ENCODE measurements around the gene CNTN5.

Gene CNTN5

DNA sequence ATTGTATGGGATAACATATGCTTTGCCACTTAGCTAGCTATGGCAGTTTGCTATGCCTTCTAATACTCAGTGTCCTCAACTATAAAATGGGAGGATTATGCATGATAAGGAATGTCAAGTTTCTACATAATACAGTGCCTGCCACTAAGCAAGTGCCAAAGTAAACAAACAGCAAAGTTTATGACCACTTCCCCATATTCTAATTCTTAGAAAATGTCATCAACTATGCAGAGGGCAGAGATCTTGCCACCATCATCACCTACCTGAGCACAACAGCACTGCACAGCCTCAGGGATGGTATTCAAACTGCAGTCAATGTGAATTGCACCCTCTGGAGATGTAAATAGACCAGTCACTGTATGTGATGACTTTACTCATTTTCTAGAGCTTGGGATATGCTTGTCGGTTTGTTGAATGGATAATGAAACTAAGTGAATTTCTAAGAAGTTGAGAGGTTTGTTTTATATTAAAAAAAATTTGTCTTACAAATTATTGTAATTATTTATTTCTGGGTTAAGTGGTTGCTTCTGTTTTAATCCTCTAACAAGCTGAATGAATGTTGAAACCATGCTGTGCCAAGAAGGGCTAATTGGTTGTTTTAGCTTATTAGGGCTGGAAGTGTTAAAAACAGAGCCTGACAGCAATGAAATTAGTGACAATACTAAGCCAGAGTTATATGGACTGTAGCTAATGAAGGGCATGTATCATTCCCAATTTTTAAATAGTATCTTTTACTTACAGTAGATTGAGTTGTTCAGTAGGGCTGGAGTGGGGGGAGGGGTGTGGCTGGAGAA, 398.4 kb downstream of the CNTN5 start:
- no peak for DNase-seq

GRCh38 chr11:99419991-99420390, 399.2 kb downstream of the CNTN5 start:
- no peak for DNase-seq

DNA sequence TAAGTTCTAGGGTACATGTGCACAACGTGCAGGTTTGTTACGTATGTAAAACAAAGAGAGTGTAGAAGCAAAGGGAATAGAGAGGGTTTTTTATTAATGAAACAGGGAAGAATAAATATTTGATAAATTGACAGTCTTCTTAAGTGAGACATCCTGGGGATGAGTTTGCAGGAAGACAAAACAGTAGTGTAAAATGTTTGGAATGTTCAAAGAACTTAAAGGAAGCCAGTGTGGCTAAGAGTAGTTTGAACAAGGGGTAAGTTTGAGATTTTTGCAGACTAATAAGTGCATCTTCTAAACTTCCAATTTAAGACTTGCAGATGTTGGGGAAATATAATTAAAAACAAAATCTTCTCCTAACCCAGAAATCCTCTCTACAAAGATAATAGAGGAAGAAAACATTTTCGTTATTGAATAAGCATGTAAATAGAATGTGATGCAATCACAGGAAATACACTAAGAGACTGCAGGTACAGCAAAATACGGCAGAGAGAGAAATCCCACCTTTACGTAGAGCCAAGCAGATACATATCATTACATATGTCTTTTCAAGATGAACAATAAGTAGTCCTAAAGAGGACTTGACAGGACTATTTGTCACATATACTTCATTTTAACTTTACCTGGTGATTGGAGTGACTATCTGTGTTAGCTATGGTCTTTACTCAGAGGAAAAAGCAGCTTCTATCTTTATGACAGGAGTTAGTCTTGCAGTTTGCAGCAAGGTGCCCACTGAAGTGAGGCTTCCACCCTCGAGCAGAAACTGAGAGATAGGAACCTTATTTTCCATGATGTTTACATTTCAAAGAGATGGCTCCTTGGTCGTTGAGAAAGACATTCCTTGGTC, 402.1 kb downstream of the CNTN5 start:
- no peak for DNase-seq

DNA sequence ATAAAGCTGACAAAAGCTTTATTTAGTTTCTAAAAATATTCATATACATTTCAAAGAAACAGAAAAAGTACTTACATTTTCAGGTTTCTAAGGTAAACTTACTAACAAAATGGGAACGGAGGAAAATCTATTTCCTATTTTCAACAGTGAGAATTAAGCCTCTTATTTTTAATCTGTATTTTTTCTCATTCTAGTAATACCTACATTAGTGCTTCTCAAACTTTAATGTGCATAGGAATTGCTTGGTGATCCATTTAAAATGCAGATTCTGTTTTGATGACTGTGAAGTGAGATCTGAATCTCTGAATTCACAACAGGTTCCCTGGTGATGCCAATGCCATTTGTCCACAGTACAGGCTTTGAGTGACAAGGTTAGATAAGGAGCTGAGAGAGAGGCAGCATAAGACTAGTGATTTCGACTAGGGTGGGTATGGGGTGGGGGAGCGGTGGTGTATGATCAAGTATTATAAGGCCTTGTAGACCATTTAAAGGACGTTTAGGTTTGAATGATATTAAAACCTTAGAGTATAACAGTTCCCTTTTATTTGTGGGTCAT, 402.8 kb downstream of the CNTN5 start:
- no peak for DNase-seq

DNA sequence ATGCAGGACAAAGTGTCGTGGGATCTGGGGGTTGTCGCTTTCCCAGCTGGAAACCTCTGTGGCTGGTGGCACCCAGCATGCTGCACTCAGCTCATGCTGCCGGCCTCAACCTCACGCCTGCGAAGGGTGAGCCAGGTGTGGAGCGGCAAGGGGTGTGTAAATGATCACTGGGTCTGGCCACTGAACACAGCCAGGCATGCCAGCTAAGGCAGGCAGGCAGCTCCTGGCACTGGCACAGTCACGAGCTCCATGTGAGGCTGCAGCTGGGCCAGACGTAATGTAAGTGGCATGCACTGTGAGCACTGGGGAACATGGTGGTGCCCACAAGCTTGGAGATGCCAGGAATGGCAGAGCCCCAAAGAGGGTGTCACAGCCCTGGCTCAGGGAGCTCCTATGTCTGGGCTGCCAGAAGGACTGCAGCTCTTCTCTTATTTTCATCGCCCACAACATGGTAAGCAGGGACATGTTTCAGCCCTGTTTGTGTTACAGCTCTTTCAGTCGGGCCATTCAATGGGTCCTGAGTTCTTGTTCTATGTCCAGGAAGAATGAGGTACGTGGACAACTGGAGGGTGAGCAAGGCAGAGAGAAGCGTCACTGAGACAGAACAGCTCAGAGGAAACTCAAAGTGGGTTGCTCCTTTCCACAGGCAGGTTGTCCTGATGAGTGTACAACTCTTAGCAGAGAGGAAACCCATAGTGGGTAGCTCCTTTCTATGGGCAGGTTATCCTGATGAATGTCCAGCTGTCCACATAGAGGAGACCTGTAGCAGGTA, 403.8 kb downstream of the CNTN5 start:
- DNase-seq, result no peak

DNA sequence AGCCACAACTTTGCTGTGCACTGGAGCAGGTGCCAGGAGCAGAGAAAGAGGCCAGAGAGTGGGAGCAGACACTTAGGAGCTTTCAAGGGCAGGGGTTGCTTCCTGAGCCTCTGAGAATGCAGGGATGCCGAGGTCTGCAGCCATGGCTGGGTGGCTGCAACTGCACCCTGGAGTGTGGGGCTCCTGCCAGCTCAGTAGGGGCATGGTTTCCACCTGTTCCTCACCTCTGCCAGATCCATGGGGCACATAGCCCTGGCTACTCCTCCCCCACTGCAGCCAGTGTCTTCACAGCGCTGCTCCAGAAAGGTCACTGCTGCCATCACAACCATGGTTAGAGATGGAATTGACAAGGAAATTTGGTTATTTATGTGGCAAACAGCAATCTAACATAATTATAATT, 404.8 kb downstream of the CNTN5 start:
- no peak for DNase-seq

GRCh38 chr11:99432677-99433076, 411.9 kb downstream of the CNTN5 start:
- no peak for DNase-seq

DNA sequence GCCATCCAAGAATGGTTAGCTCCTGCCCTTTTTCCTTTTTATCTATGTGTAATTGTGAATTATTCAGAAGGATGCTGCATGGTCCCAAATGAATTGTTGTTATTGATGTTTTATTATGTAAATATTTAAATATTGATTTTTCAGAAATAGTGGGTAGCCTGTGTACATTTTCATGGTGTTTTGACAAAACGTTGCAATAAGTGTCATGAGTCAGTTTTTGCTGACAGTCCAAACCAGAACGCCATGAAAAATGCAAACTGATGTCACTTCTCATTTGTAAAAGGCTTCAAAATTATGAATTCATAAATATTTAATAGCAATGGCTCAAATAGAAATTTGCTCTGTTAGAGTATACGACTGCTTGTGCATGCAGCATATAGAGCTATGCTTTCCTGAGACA, 422.5 kb downstream of the CNTN5 start:
- DNase-seq, result no peak

DNA sequence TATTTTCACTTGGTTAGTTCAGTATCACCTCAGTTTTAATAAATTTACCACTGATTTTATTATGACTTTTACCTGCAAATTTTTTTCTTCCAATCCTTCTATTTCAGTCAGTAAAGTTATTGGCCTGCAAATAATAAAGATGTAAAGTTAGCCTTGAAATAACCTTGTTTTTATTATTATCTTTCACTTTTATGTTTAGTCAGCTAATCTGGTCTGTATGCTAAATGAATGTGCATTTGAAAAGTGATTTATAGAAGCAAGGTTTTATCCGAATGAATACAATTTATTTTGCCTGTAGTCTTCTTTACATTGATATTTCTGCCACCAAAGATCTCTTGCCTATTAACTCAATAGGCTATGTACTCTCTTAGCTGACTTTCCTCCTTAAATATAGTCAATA, 425.7 kb downstream of the CNTN5 start:
- no peak for DNase-seq

DNA sequence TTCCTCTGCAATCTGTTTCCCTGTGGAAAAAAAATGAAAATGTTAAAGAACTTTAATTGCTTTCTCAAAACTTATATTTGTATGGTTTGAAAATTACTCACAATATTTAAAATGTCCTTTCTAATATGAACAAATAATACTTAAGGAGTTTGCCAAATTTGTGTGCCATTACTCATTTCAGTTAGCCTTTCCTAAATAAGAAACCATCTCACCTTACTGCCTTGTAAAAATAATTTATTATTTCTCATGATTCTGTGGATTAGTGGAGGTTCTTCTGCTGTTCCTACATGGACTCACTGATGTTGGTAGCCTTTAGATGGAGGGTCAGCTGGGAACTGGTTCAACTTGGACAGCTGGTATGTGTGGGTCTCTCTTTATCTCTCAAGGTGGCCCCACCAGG, 428.6 kb downstream of the CNTN5 start:
- no peak for DNase-seq

DNA sequence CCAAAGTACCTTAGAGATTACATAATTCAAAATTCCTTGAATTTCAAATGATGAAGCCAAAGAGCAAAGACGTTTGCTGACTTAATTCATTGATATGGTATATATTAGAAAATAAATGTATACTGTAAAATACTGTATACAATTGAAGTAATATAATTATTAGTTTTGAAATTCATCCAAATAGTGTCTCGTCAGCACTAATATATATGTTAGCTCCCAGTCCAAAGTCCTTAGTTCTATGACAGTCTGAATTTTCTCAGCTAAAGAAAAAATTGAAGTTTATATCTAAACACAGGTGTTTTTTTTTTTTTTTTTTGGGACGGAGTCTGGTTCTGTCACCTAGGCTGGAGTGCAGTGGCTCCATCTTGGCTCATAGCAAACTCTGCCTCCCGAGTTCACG, 431.3 kb downstream of the CNTN5 start:
- DNase-seq, result no peak

DNA sequence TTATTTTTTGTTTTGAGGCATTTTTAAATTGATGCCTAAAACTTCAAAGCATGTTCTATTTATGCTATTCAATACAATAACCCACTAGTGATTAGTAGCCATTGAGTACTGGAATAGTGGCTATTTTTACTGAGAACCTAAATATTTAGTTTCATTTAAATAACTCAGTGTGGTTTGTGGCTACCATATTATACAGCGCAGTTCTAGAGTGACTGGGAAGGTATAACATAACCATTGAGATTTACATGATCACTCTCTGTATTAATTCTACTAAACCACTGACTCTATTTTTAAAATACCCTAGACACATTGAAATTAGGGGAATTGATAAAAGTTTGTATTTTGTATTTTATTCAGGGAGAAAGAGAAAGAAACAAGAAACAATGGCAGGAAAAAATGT, 441.2 kb downstream of the CNTN5 start:
- no peak for DNase-seq

DNA sequence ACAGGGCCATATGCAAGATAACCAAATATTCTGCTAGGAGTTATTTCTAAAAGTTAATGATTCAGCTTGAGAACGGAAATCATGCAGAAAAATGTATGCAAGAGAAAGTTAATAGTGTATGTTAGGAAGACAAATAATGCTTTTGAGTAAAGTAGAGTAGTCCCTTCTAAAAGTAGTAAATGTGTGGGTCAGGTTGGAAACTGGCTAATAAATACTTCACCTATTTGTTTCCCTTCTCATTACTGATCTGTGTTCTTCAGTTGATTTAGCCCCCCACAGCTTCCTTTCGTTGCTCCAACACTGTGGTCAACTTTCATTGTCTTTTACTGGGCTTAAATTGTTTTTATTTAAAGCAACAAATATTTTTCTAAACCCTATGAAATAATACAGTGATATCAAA, 444.2 kb downstream of the CNTN5 start:
- DNase-seq, result no peak

- no peak for DNase-seq
These were observed 468.8 kb downstream of the CNTN5 start for GRCh38 chr11:99489581-99489980.

DNA sequence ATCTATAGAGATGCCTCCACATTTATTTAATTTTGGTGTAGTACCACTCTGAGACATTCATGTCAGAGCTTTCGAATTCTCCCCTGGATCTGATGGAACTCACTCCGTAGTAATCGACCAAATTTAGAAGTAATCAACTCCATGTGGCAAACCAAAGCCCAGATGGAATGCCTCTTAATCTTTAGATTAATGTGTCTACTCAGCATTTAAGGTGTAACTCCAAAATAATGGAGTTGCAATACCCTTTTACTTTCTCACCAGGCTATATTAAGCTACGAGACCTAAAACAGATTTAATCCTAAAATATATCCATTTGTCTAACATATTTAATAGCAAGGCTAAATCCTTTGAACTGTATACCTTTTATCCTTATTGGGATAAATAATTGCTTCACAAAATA, 473.3 kb downstream of the CNTN5 start:
- DNase-seq, result no peak

GRCh38 chr11:99501655-99502054, 480.9 kb downstream of the CNTN5 start:
- DNase-seq, result no peak

GRCh38 chr11:99505316-99505715, 484.6 kb downstream of the CNTN5 start:
- DNase-seq, result no peak

DNA sequence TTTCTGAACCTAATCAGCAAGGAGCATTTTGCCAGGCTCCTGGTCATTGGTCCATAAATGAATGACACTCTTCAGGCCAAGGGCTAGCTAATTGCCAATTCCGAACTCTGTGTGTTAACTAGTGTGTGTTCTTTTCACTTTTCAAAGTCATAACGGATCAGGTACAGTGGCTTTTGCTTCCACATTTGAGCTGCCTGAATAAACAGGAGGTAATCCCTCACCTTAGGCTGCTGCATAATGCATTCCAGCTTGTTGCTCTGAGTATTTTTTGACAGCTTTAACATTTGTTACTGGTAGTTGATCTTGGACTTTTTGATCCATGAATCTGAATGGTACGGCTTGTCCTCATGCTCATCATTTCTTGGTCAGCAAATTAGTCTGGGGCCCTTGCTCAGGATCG, 485.1 kb downstream of the CNTN5 start:
- no peak for DNase-seq

DNA sequence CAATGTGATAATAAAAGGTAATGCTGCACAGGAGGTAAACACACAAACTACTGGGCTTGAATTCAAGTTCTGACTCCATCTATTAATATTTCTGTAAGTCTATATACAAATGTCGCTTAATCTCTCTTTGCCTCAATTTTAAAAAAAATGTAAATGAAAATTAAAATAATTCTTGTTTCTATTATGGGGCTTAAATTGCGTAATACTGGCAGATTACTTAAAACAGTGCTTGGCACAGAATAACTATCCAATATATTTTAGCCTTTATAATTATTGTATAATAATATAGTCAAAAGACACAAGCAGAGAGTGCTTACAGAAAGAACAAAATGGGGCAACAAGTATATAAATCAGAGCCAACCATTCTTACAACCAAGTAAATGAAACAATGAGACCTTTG, 489.1 kb downstream of the CNTN5 start:
- DNase-seq, result no peak

GRCh38 chr11:99513368-99513767, 492.6 kb downstream of the CNTN5 start:
- no peak for DNase-seq

- DNase-seq, result no peak
These were observed 498.3 kb downstream of the CNTN5 start for GRCh38 chr11:99519095-99519494.

DNA sequence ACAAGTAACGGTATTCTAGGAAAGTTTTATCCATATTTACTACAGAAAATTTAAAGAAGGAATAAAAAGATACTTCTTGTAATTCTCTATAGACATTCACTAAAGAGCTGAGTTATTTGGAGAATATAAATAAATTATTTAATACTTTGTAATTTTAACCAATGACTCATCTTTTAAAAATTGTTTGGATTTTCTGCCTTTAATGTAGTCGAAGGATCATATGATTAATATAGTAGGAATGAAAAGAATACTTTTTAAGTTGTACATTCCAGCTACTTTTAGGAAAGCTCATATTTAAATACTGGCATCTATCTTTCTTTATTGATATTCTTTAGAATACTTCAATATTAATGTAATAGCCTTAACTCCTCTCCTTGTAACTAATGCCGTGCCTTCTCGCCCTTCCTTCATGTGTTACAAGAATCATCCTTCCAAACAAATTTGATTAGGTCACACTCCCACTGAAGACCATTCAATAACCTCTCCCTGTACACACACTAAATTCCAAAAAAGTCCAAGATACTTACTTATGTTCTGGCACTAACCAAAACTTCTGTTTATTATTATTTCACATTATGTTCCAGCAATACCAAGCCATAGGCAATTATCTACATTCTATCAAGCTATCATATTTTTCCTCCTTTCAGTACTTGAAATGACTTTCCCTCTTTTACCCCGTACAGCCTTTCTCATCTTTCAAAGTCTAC, 501.9 kb downstream of the CNTN5 start:
- DNase-seq, result no peak

DNA sequence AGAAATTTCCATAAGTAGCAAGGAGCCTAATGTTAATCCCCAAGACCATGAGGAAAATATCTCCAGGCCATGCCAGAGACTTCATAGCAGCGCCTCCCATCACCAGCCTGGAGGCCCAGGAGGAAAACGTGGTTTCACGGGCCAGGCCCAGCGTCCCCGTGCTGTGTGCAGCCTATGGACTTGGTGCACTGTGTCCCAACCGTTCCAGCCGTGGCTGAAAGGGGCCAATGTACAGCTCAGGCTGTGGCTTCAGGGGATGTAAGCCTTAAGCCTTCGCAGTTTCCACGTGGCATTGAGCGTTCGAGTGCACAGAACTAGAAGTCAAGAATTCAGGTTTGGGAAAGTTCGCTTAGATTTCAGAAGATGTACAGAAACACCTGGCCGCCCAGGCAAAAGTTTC, 510.7 kb downstream of the CNTN5 start:
- DNase-seq, result no peak
